GM18498 (cell line): Measurements from ENCODE around the gene ZNF668.
"Not testable (repeated sequence)": the region's sequence is repeated elsewhere in the genome, so short reads cannot be mapped to it uniquely, and the experiment has no call there.

Experiments used
- ATAC-seq: cut with Tn5 transposase; IDR thresholded peaks from one replicate; pipeline ENCODE4 v1.9.1; 2021; ENCODE audit warnings: mild to moderate bottlenecking, moderate library complexity; ENCODE audit not compliant: unreplicated experiment

ZNF668 gene

DNA sequence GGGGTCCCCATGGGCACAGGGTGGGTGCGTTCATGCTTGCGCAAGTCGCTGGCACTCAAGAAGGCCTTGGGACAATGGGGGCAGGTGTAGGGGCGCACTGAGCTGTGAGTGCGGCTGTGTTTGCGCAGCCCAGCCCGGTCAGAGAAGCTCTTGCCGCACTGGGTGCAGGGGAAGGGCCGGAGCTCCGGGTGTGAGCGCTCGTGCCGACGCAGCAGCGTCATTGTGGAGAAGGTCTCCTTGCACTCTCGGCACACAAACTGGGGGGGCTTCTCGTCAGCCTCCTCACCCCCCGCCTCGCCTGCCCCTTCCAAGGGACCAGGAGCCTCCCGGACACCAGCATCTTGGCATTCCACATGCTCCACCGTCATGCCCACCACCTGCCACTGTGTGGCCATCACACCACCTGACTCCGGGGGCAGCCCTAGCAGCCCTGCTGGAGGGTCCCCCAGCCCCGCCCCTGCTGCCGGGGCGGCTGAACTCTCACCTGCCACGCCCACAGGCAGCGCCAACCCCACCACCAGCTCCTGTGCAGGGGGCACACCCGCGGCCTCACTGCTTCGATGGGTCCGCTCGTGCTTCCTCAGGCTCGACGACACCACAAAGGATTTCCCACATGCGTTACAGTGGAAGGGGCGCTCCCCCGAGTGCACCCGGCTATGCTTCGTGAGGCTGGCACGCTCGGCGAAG is 12.8 kb downstream of the ZNF668 start:
- ATAC-seq = no peak

DNA sequence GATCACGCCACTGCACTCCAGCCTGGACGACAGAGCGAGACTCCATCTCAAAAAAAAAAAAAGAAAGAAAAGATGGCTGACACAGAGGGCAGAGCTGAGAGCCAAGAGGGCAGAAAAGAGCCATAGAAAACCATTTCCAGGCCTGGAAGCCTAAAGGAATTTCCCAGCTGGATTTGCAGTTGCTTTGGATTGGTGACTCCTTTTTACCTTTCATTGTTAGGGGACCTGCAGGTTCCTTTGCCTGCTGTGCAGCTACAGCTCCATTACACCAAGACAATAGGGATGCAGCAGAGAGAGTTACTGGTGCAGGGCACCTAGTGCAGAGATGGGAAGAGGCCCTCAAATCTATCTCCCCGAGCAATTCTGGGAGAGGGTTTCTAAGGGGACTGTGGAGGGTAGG is 18.4 kb downstream of the ZNF668 start:
- ATAC-seq = no peak

DNA sequence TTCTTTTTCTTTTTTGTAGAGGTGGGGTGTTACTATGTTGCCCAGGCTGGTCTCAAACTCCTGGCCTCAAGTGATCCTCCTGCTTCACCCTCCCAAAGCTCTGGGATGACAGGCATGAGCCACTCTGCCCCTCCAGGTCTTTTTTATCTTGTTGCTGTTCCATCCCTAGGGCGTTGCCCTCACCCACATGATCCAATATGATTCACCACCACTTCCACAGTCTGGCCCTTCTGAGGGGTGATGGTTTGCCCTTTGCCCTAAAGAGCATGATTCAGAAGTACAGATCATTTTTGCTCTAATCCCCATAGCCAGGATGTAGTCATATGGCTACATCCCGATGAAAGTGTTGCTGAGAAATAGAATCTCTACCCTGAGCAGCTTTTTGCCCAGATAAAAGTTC is 21.9 kb downstream of the ZNF668 start:
- no peak for ATAC-seq

GRCh38 chr16:31050280-31051030 is 23.6 kb downstream of the ZNF668 start:
- no peak for ATAC-seq

DNA sequence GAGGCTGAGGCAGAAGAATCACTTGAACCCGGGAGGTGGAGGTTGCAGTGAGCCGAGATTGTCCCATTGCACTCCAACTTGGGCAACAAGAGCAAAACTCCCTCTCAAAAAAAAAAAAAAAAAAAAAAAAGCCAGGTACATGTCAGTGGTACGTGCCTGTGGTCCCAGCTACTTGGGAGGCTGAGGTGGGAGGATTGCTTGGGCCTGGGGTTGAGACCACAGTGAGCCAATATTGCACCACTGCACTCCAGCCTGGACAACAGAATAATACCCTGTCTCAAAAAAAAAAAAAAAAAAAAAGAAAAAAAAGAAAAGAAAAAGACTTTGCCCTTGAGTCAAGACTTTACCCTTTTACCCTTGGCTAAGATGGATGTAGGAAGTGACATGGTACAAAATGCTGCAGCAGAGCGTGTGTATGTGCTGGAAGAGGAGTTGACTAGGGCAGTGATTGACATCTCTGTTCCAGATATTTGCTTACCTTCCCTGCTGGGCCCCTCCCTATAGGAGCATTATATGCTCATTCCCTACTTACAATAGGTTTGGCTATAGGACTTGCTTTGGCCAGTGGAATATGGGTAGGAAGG is 30.1 kb downstream of the ZNF668 start:
- no peak for ATAC-seq

- no peak for ATAC-seq
Measured at GRCh38 chr16:31043352-31043751, 30.7 kb downstream of the ZNF668 start.

GRCh38 chr16:31042866-31043265 is 31.2 kb downstream of the ZNF668 start:
- no peak for ATAC-seq

DNA sequence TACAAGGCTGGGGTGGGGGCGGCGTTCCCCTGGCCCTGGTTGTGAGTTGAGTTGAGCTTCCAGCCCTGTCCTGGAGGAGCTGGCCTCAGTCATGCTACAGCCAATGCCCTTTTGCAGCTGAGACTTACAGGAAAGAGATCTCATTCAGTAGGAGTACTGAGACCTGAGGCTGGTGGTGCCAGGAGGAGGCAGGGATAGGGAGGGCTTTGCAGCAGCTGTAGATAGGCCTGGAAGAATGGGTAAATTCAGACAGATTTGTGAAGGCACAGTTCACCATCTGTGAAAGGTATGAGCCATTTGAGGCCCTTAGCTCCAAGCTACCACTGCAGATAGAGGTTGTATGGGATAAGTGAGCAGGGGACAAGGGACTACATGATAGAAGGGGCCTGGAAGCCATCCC is 35.0 kb downstream of the ZNF668 start:
- no peak for ATAC-seq

GRCh38 chr16:31036691-31037090 is 37.3 kb downstream of the ZNF668 start:
- no peak for ATAC-seq

DNA sequence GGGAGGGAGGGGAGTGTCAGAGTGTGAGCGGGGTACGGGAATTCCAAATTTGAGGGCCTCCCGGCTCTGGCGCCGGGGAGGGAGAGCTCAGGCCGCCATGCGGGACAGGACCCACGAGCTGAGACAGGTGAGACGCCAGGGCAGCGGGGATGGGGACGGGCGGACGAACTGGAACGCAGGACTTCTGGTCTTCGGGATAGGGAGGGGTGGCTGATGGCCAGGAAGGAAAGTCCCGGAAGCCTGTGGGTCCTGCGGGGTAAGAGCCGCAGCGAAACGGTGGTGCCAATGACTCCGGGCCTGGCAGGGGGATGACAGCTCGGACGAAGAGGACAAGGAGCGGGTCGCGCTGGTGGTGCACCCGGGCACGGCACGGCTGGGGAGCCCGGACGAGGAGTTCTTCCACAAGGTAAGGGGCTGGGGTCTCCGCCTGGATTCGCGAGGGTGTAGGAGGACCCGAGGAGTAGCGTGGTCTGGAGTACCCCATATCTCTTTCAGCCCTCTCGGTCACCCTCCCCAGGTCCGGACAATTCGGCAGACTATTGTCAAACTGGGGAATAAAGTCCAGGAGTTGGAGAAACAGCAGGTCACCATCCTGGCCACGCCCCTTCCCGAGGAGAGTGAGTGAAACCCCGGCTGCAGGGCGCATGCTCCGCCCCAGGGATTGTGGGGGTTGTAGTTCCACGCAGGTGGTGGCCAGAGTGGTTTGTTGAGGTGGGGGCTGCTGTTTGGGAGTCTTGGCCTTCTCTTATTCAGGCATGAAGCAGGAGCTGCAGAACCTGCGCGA is 40.1 kb downstream of the ZNF668 start:
- peak; percentile 41 for ATAC-seq

GRCh38 chr16:31032736-31033708 is 41.0 kb downstream of the ZNF668 start, which contains the start of gene STX4:
TSS of gene STX4 (plus strand) at chr16:31033558. CDS start at chr16:31033806, 248 bp downstream.
- peak; percentile 77 for ATAC-seq

DNA sequence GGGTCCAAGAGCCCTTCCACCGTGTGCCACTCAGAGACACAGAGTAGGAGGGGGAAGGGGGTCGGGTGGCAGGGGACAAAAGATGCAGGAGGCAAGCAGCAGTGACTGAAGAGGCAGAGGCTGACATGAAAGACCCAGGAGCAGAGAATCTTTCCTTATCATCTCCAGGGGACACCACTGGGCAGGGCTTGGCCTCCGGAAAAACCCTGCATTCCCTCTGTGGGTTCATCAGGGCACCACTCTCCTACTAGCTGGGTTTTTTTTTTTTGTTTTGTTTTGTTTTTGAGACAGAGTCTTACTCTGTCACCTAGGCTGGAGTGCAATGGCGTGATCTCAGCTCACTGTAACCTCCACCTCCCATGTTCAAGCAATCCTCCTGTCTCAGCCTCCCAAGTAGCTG is 42.8 kb downstream of the ZNF668 start:
- no peak for ATAC-seq

- ATAC-seq = no peak
Measured at GRCh38 chr16:31029272-31029671, 44.8 kb downstream of the ZNF668 start.

DNA sequence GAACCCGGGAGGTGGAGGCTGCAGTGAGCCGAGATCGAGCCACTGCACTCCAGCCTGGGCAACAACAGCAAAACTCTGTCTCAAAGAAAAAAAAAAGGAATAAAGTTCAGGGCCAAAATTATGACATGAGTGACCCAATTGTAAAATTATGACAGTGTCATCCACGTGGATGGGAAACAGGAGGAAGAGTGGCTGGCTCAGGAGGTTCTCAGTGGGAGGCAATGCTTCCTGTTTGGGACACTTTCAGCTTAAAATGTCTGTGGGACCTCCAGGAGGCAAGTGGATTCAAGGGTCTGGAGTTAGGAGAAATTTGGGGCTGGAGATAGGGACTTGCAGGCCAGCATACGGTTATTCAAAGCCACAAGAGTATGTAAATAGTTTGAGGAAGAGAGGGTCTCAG is 48.7 kb downstream of the ZNF668 start:
- no peak for ATAC-seq

DNA sequence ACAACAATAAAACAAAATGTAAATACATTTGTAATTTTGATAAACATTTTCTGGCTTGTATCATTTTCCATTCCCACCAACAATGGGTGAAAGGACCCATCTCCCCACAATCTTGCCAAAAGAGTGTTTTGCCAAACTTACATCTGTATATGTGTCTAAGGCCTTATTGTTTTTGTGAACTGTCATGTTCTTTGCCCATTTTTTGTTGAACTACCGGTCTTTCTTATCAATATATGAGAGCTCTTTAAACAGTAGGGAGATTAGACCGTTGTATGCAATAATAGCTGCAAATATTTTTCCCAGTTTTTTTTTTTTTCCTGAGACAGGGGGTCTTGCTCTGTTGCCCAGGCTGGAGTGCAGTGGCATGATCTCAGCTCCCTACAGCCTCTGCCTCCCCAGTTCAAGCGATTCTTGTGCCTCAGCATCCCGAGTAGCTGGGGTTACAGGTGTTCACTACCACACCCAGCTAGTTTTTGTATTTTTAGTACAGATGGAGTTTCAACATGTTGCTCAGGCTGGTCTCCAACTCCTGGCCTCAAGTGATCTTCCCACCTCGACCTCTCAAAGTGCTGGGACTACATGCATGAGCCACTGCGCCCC is 50.3 kb downstream of the ZNF668 start:
- ATAC-seq = no peak

- ATAC-seq = no peak
Measured at GRCh38 chr16:31023252-31023602, 50.8 kb downstream of the ZNF668 start.

DNA sequence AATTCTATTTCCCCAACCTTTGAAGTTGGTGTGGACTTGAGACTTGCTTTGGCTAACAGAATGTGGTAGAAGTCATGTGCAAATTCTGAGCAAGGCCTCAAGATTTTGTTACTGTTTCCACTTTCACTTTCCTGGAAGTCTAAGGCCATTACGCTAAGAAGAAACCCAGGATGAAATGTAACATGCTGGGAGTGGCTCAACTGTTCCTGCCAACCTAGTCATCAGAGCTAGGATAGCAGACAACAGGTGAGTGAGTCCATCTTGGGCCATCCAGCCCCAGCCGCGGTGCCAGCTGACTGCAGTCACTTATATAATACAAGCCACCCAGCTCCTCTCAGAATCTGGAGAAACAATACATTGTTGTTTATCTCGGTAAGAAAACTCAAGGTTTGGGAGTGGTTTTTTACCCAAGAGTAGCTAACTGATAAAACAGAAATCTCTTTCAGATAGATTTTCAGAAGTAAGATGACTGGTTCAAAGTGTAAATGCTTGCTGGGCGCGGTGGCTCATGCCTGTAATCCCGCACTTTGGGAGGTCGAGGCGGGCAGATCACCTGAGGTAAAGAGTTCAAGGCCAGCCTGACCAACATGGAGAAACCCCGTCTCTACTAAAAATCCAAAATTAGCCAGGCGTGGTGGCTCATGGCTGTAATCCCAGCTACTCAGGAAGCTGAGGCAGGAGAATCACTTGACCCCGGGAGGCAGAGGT is 51.3 kb downstream of the ZNF668 start:
- no peak for ATAC-seq

- ATAC-seq = no peak
Measured at GRCh38 chr16:31020536-31020935, 53.5 kb downstream of the ZNF668 start.

GRCh38 chr16:31017756-31018155 is 56.3 kb downstream of the ZNF668 start:
- not testable (repeated sequence) for ATAC-seq
